HuH-7 (cell line): ENCODE measurements around the gene ADCY2.

Experiments used
- DNase-seq: peaks from one replicate; pipeline ENCODE4 v3.0.0; 2011; ENCODE audit warnings: low spot score

ADCY2 gene

GRCh38 chr5:7869474-7870136, 473.7 kb downstream of the ADCY2 start:
- no peak for DNase-seq

- DNase-seq, result no peak
Measured at GRCh38 chr5:7871653-7872052, 475.7 kb downstream of the ADCY2 start.

- no peak for DNase-seq
Measured at GRCh38 chr5:7872517-7873130, 476.7 kb downstream of the ADCY2 start.

- DNase-seq, result no peak
Measured at GRCh38 chr5:7873216-7873615, 477.3 kb downstream of the ADCY2 start.

- DNase-seq, result no peak
Measured at GRCh38 chr5:7874639-7875038, 478.7 kb downstream of the ADCY2 start.

- no peak for DNase-seq
Measured at GRCh38 chr5:7875151-7875550, 479.2 kb downstream of the ADCY2 start.

- DNase-seq, result no peak
Measured at GRCh38 chr5:7876867-7877266, 480.9 kb downstream of the ADCY2 start.

- DNase-seq, result no peak
Measured at GRCh38 chr5:7877851-7878250, 481.9 kb downstream of the ADCY2 start.

- DNase-seq, result no peak
Measured at GRCh38 chr5:7878381-7878873, 482.5 kb downstream of the ADCY2 start.
